GM23338 (cell line): ENCODE data around the gene SELENOS. TPM values are rescaled to one million over a fixed set of nuclear protein-coding genes. Genes with fewer than 3 reads are reported as not detected.

Experiments
- ATAC-seq: fragments of 200-7000 bp; cut with Tn5 transposase; 3 replicates; pipeline ENCODE4 v1.9.1; 2020
- DNase-seq: peaks from one replicate; pipeline ENCODE4 v3.0.0-alpha.2; 2015; ENCODE audit warnings: low spot score
- H2AFZ ChIP-seq: fragments of 200-600 bp; sonication (generic); 2 replicates; pipeline ENCODE4 v1.8.0; 2016; ENCODE audit warnings: antibody characterized with exemption, mild to moderate bottlenecking, moderate library complexity
- H3F3A ChIP-seq: fragments of 200-600 bp; sonication (generic); replicated peaks from 2 replicates; pipeline ENCODE4 v1.8.0; 2017; ENCODE audit warnings: antibody characterized with exemption, mixed run types, low read depth
- H3K27ac ChIP-seq: fragments of 200-600 bp; sonication (generic); 2 replicates; pipeline ENCODE4 v1.6.1; 2016; ENCODE audit warnings: low read depth
- H3K27me3 ChIP-seq: fragments of 200-600 bp; sonication (generic); 2 replicates; pipeline ENCODE4 v1.8.0; 2016; ENCODE audit warnings: mild to moderate bottlenecking, mixed run types, moderate library complexity; ENCODE audit not compliant: insufficient read depth
- H3K36me3 ChIP-seq: fragments of 200-600 bp; sonication (generic); 2 replicates; pipeline ENCODE4 v1.8.0; 2016; ENCODE audit warnings: mild to moderate bottlenecking; ENCODE audit not compliant: insufficient read depth
- H3K4me1 ChIP-seq: fragments of 200-600 bp; sonication (generic); 2 replicates; pipeline ENCODE4 v1.8.0; 2016; ENCODE audit warnings: mild to moderate bottlenecking, moderate library complexity; ENCODE audit not compliant: insufficient read depth
- H3K4me2 ChIP-seq: fragments of 200-600 bp; sonication (generic); 2 replicates; pipeline ENCODE4 v1.7.1; 2017; ENCODE audit warnings: mixed run types
- H3K4me3 ChIP-seq: fragments of 200-600 bp; sonication (generic); 2 replicates; pipeline ENCODE4 v1.6.1; 2016; ENCODE audit warnings: mixed run types
- H3K79me2 ChIP-seq: fragments of 200-600 bp; sonication (generic); replicated peaks from 2 replicates; pipeline ENCODE4 v1.8.0; 2017; ENCODE audit warnings: mild to moderate bottlenecking; ENCODE audit not compliant: insufficient read depth
- H3K9me2 ChIP-seq: fragments of 200-600 bp; sonication (generic); 2 replicates; pipeline ENCODE4 v1.8.0; 2017; ENCODE audit not compliant: insufficient read depth
- H4K20me1 ChIP-seq: fragments of 200-600 bp; sonication (generic); replicated peaks from 2 replicates; pipeline ENCODE4 v1.8.0; 2017; ENCODE audit warnings: mild to moderate bottlenecking; ENCODE audit not compliant: insufficient read depth
- H3K27ac Mint-ChIP-seq: 2 replicates; pipeline ENCODE4 v1.8.0; 2020; ENCODE audit warnings: inconsistent platforms, mild to moderate bottlenecking, moderate library complexity, mixed read lengths
- H3K27me3 Mint-ChIP-seq: 3 replicates; pipeline ENCODE4 v1.8.0; 2022; ENCODE audit warnings: low read depth, mild to moderate bottlenecking, moderate library complexity, mixed read lengths, inconsistent platforms; ENCODE audit not compliant: insufficient read depth, poor library complexity
- H3K36me3 Mint-ChIP-seq: 3 replicates; pipeline ENCODE4 v1.8.0; 2021; ENCODE audit warnings: low read depth, mild to moderate bottlenecking, inconsistent platforms, moderate library complexity, mixed read lengths
- H3K4me1 Mint-ChIP-seq: 3 replicates; pipeline ENCODE4 v1.8.0; 2020; ENCODE audit warnings: mild to moderate bottlenecking, inconsistent platforms, mixed read lengths
- H3K4me3 Mint-ChIP-seq: 3 replicates; pipeline ENCODE4 v1.8.0; 2021; ENCODE audit warnings: moderate library complexity, mild to moderate bottlenecking, inconsistent platforms, mixed read lengths
- H3K9me3 Mint-ChIP-seq: 3 replicates; pipeline ENCODE4 v1.8.0; 2020; ENCODE audit warnings: moderate library complexity, mild to moderate bottlenecking, inconsistent platforms, mixed read lengths
- CREB1 ChIP-seq: fragments of 250-450 bp; sonication (Bioruptor Pico); IDR thresholded peaks from 2 replicates; pipeline ENCODE4 v1.5.0; 2020; ENCODE audit warnings: low read depth, mild to moderate bottlenecking, moderate library complexity
- CTCF ChIP-seq, 2 experiments: fragments of 200-600 bp in 1 of 2; sonication (generic) in 1 of 2; conservative IDR thresholded peaks; 2 replicates each; pipeline versions ENCODE4 v1.5.1 to v1.6.1; 2016 to 2017; ENCODE audit warnings: antibody characterized with exemption in 2 of 2, low read depth in 2 of 2, mild to moderate bottlenecking in 2 of 2, moderate library complexity in 1 of 2
- ETS1 ChIP-seq: IDR thresholded peaks from 2 replicates; pipeline ENCODE4 v1.6.1; 2016; ENCODE audit warnings: antibody characterized with exemption
- EZH2 ChIP-seq: fragments of 200-600 bp; sonication (generic); IDR thresholded peaks from one replicate; pipeline ENCODE4 v1.8.0; 2017; ENCODE audit warnings: antibody characterized with exemption, mild to moderate bottlenecking, low read depth; ENCODE audit not compliant: unreplicated experiment
- EZH2phosphoT487 ChIP-seq: fragments of 200-600 bp; sonication (generic); IDR thresholded peaks from one replicate; pipeline ENCODE4 v1.8.1; 2018; ENCODE audit warnings: antibody characterized with exemption; ENCODE audit not compliant: unreplicated experiment
- REST ChIP-seq: IDR thresholded peaks from one replicate; pipeline ENCODE4 v1.6.1; 2018; ENCODE audit warnings: antibody characterized with exemption; ENCODE audit not compliant: unreplicated experiment
- ZNF114 ChIP-seq: fragments of 250-450 bp; sonication (Bioruptor Pico); IDR thresholded peaks from 2 replicates; pipeline ENCODE4 v1.5.0; 2020; ENCODE audit warnings: mild to moderate bottlenecking, moderate library complexity
- ZNF331 ChIP-seq: fragments of 250-450 bp; sonication (Bioruptor Pico); IDR thresholded peaks from 2 replicates; pipeline ENCODE4 v1.5.0; 2020; ENCODE audit warnings: low read depth, mild to moderate bottlenecking, moderate library complexity
- ZNF462 ChIP-seq: fragments of 250-450 bp; sonication (Bioruptor Pico); IDR thresholded peaks from 2 replicates; pipeline ENCODE4 v1.5.0; 2020; ENCODE audit warnings: mild to moderate bottlenecking, moderate library complexity
- polyA plus RNA-seq: library from polyadenylated mRNA; unstranded; fragments of >200 nt; fragmentation: Nextera tagmentation; extraction: Ambion mirVana; gene quantifications from 2 replicates; pipeline ENCODE4 v1.2.1, GENCODE V29; 2016
- total RNA-seq: library from RNA; depleted of rRNA; stranded (reverse); fragments of >200 nt; shearing (Covaris generic); gene quantifications from 2 replicates; pipeline ENCODE4 v1.2.3, GENCODE V29; 2014

Gene SELENOS
- total and polyA plus RNA-seq, 2 experiments from 2014 or later: 37.0 to 106 TPM

- no peak overlapping the region for H3K4me3 ChIP-seq
- no peaks in the 10 kb centered on the region for H3K79me2 ChIP-seq
- no peaks in the 10 kb centered on the region for H3K27me3 ChIP-seq
- peaks cover 8% of the 10 kb centered on the region; the same call in 1 of the 2 replicates for H3K4me1 ChIP-seq
- Mint-ChIP-seq H3K9me3 (no peaks in the 10 kb centered on the region), H3K27ac (no peak overlapping the region), H3K27me3 (peaks cover 15% of the 10 kb centered on the region), H3K36me3 (no peaks in the 10 kb centered on the region; the same call in 2 of the 3 replicates), H3K4me1 (peaks cover 20% of the 10 kb centered on the region), H3K4me3 (no peak overlapping the region)
- H3K36me3 ChIP-seq: no peaks in the 10 kb centered on the region
- no peak overlapping the region for H3K4me2 ChIP-seq
- no peak overlapping the region for H2AFZ ChIP-seq
- H3K27ac ChIP-seq: no peak overlapping the region
- H3K9me2 ChIP-seq: no peaks in the 10 kb centered on the region
- no peak for DNase-seq
- no peak for ATAC-seq
- no peak for TF ChIP-seq EZH2phosphoT487
- TF ChIP-seq CTCF (conservative IDR thresholded peaks at IDR 0.05; ENCODE audit: low read depth in 2 of 2): no peak
- TF ChIP-seq ZNF331 (CRISPR knock-in tag): no peak
- no peak for TF ChIP-seq CREB1 (CRISPR knock-in tag)
- no peak for TF ChIP-seq ZNF114 (CRISPR knock-in tag)
- no peak for TF ChIP-seq EZH2
- no peak for TF ChIP-seq REST
- TF ChIP-seq ZNF462 (CRISPR knock-in tag): no peak
- TF ChIP-seq ETS1: no peak
- no peaks in the 10 kb centered on the region for H3F3A ChIP-seq
- H4K20me1 ChIP-seq: no peaks in the 10 kb centered on the region
Measured at GRCh38 chr15:101262551-101262950, 14.7 kb downstream of the SELENOS start.
